Measurements from ENCODE around the gene WWOX.

DNA sequence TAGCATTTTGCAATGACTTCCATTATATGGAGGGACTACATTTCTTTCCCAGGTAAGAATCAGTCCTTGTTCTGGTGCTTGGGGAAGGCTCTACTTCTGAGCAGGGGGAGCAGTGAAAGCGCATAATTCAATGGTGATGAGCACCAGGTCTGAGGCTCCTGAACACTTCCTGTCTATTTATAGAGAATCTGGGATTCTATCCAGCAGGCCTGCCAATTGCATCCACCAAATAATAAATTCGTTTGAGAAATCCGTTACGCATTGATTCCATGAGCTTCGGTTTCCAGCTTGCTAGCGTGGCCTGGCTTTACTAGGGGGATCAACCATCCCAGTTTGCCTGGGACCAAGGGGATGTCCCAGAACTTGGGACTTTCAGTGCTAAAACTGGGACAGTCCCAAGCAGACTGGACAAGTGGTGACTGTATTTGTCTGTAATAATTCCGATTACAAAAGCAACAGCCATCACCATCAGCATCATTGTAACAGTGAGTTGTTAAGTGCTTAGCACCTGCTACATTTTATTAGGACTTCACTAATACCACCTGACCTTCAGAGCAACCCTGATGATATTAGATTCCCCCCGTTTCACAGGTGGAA is 1151.1 kb downstream of the WWOX start:
- TF ChIP-seq, protein P1, sequence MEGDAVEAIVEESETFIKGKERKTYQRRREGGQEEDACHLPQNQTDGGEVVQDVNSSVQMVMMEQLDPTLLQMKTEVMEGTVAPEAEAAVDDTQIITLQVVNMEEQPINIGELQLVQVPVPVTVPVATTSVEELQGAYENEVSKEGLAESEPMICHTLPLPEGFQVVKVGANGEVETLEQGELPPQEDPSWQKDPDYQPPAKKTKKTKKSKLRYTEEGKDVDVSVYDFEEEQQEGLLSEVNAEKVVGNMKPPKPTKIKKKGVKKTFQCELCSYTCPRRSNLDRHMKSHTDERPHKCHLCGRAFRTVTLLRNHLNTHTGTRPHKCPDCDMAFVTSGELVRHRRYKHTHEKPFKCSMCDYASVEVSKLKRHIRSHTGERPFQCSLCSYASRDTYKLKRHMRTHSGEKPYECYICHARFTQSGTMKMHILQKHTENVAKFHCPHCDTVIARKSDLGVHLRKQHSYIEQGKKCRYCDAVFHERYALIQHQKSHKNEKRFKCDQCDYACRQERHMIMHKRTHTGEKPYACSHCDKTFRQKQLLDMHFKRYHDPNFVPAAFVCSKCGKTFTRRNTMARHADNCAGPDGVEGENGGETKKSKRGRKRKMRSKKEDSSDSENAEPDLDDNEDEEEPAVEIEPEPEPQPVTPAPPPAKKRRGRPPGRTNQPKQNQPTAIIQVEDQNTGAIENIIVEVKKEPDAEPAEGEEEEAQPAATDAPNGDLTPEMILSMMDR (IDR thresholded peaks at IDR 0.05) = no peak
- TF ChIP-seq EZH2 (IDR thresholded peaks at IDR 0.05; ENCODE audit: borderline replicate concordance, insufficient read depth, low read depth, low read length, poor library complexity, severe bottlenecking) = no peak
